ENCODE results near the gene DNAJC17. TPM values are rescaled to one million over a fixed set of nuclear protein-coding genes. Genes with fewer than 3 reads are reported as not detected.

Gene DNAJC17
- total and polyA plus RNA-seq, 4 donors, result 10.0 to 32.5 (median 19.9) TPM

- TF ChIP-seq HNF4A (conservative IDR thresholded peaks at IDR 0.05) (peak; percentile 65 to 78), RXRA (IDR thresholded peaks at IDR 0.05) (peak in 1 of 2 donors; percentile 61), YY1 (IDR thresholded peaks at IDR 0.05) (no peak), EGR1 (IDR thresholded peaks at IDR 0.05; ENCODE audit: low read depth in 2 of 2) (no peak)
- no peak overlapping the region for H3K4me3 ChIP-seq (ENCODE audit: low read depth in 1 of 3, low read length in 3 of 3)
- H3K36me3 ChIP-seq (ENCODE audit: control insufficient read depth in 4 of 4, insufficient read depth in 3 of 4, low read depth in 1 of 4, low read length in 3 of 4), result peaks cover 3 to 59% (median 32%) of the 10 kb centered on the region in 4 donors
- no peak for DNase-seq (ENCODE audit: low spot score)
- H3K4me1 ChIP-seq (ENCODE audit: control insufficient read depth in 4 of 4, insufficient read depth in 4 of 4, low read length in 3 of 4), result peaks cover 6 to 16% (median 12%) of the 10 kb centered on the region in 4 donors
- H3K27ac ChIP-seq (ENCODE audit: low read depth in 1 of 2, low read length in 2 of 2), result peak overlapping the region; percentile 42 to 43
- no peaks in the 10 kb centered on the region for H3K27me3 ChIP-seq (ENCODE audit: control insufficient read depth in 4 of 4, insufficient read depth in 4 of 4, low read length in 3 of 4)
- 50% methylated on average over 2 of the region's 2 CpGs for WGBS
- no peaks in the 10 kb centered on the region for H3K9me3 ChIP-seq (ENCODE audit: control insufficient read depth in 4 of 4, low read length in 3 of 4)
- no peak overlapping the region for H3K9ac ChIP-seq (ENCODE audit: low read depth in 1 of 2, low read length in 2 of 2)
Measured at GRCh38 chr15:40743485-40743901, 63.8 kb downstream of the DNAJC17 start.

GRCh38 chr15:40739854-40740253 is 67.4 kb downstream of the DNAJC17 start:
- Histone ChIP-seq H3K36me3 (ENCODE audit: control insufficient read depth in 4 of 4, insufficient read depth in 3 of 4, low read depth in 1 of 4, low read length in 3 of 4) (peaks cover 5 to 67% (median 55%) of the 10 kb centered on the region in 4 donors), H3K4me3 (ENCODE audit: low read depth in 1 of 3, low read length in 3 of 3) (no peak overlapping the region), H3K27me3 (ENCODE audit: control insufficient read depth in 4 of 4, insufficient read depth in 4 of 4, low read length in 3 of 4) (no peaks in the 10 kb centered on the region), H3K9ac (ENCODE audit: low read depth in 1 of 2, low read length in 2 of 2) (no peak overlapping the region), H3K4me1 (ENCODE audit: control insufficient read depth in 4 of 4, insufficient read depth in 4 of 4, low read length in 3 of 4) (peaks cover 6 to 14% (median 11%) of the 10 kb centered on the region in 4 donors), H3K9me3 (ENCODE audit: control insufficient read depth in 4 of 4, low read length in 3 of 4) (no peaks in the 10 kb centered on the region), H3K27ac (ENCODE audit: low read depth in 1 of 2, low read length in 2 of 2) (no peak overlapping the region)
- TF ChIP-seq RAD21 (IDR thresholded peaks at IDR 0.05) (no peak), REST (IDR thresholded peaks at IDR 0.05) (no peak), FOXA2 (IDR thresholded peaks at IDR 0.05) (no peak), YY1 (IDR thresholded peaks at IDR 0.05) (no peak), CTCF (IDR thresholded peaks at IDR 0.05; ENCODE audit: low read depth, low read length, missing input control) (no peak), NR2F2 (IDR thresholded peaks at IDR 0.05) (no peak), SP1 (IDR thresholded peaks at IDR 0.05) (no peak), MAX (IDR thresholded peaks at IDR 0.05) (no peak), TAF1 (conservative IDR thresholded peaks at IDR 0.05) (no peak), EGR1 (IDR thresholded peaks at IDR 0.05; ENCODE audit: low read depth in 2 of 2) (no peak), FOXA1 (IDR thresholded peaks at IDR 0.05) (no peak), ZBTB33 (IDR thresholded peaks at IDR 0.05) (no peak), JUND (IDR thresholded peaks at IDR 0.05) (no peak), HNF4G (IDR thresholded peaks at IDR 0.05) (no peak), ATF3 (IDR thresholded peaks at IDR 0.05) (no peak)
- 99% methylated on average over 2 of the region's 2 CpGs for WGBS
- DNase-seq (ENCODE audit: low spot score), result no peak

All from liver (tissue), 9 donors.